CD4-positive, alpha-beta T cell treated with Interferon gamma for 1 hour (primary cell): ENCODE measurements around the gene PRKN.
"Not testable (repeated sequence)": the region's sequence is repeated elsewhere in the genome, so short reads cannot be mapped to it uniquely, and the experiment has no call there.

ENCODE experiments used
- DNase-seq: peaks from one replicate; pipeline ENCODE4 v3.0.0-alpha.2; 2020

Gene PRKN

DNA sequence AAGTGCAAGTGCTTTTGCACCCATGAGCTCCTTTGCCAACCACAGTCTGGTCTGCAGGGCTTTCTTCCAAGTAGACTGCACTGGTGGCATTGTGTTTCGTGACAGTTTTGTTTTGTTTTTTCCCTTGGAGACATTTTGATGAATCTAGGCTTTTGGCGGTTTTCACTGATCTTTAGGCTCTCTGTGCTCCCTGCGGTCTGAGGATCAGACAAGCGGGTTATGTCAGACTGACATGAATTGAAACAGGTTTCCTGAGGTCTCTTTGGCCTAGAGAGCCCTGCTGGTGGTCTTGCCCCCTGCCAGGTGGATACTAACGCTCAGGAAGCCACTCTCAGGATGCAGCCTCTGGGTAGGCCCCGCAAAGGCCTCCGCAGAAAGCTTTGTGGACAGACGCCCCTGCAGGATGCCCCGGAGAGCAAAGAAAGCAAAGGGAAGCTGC is 898.3 kb downstream of the PRKN start:
- no peak for DNase-seq

GRCh38 chr6:161828355-161828754 is 899.2 kb downstream of the PRKN start:
- DNase-seq = no peak

- no peak for DNase-seq
Measured at GRCh38 chr6:161826512-161826911, 901.1 kb downstream of the PRKN start.

DNA sequence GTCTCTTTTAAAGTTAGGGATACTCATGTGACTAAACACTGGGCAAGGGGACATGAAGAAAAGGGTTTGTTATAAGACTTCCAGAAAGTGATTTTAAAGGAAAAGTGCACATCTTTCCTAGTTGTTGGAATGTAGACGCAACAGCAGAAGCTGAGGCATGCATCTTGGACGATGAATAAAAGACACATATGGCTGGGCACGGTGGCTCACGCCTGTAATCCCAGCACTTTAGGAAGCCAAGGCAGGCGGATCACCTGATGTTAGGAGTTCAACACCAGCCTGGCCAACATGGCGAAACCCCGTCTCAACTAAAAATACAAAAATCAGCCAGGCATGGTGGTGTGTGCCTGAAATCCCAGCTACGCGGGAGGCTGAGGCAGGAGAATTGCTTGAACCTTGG is 905.4 kb downstream of the PRKN start:
- DNase-seq = not testable (repeated sequence)

GRCh38 chr6:161817881-161818280 is 909.7 kb downstream of the PRKN start:
- DNase-seq = no peak

DNA sequence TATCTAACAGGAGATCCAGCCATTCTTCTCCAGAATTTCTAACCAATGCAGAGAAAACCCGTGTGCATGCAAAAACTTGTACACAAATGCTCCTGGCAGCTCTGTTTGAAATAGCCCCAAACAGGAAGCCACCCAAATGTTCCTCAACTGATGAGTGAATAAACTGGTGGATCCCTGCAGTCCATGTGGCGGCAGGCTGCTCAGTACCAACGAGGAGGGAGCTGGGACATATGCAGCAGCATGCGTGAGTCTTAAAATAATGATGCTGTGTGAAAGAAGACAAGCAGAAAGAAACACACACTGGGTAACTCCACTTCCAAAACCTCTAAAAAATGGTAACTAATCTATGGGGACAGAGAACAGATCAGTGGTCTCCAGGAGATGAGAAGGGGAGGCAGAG is 911.6 kb downstream of the PRKN start:
- no peak for DNase-seq

DNA sequence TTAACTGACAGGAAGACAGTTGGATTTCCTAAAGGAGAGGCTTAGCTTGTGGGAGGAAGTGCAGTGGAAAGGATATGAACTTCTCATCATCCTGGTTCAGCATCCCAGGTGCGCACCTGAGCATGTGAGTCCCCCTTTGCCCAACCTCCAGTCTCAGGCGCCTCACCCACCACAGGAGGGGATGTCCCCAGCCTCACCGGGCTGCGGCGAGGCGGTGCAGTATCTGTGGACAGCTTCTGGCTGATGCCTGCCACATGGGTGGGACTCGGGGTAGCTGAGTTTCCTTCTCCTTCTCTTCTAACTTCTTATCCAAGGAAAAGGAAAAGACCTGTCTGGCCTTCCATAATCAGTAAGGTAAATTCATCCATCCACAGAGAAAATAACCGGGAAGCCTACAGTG is 914.4 kb downstream of the PRKN start:
- no peak for DNase-seq

GRCh38 chr6:161809971-161810370 is 917.6 kb downstream of the PRKN start:
- DNase-seq = no peak

DNA sequence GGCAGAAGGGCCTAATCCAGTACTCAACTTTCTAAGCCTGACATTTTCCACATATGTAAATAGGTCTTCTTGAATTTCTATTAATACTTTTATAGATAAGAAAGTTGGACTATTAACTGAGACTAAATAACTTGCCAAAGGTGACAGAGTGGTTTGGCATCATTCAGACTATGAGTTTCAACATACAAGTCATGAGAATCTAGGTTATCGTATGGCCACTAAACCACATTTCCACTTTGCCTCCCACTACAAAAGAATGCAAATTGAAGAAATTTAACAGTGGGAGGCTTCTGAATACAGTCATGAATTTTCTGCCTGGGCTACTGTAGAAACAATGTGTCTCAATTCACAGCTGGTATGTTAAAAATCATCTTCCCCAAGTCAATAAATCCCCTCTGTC is 922.7 kb downstream of the PRKN start:
- DNase-seq = no peak

- DNase-seq = no peak
Measured at GRCh38 chr6:161803131-161803530, 924.4 kb downstream of the PRKN start.

DNA sequence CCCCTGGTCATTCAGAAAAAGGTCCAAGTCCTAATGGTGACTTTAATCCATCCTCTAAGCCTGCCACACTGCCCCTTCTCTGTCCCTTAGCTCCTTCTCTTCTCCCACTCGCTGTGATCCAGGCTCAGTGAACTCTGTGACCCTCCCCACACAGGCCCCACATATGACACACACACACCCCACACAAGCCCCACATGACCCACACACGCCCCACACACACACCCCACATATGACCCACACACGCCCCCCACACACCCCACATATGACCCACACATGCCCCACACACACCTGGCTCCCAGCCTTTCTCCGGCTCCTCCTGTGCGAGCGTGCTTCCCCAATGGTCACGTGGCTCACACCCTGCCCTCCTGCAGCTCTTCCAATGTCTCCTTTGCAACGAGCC is 925.3 kb downstream of the PRKN start:
- DNase-seq = no peak

DNA sequence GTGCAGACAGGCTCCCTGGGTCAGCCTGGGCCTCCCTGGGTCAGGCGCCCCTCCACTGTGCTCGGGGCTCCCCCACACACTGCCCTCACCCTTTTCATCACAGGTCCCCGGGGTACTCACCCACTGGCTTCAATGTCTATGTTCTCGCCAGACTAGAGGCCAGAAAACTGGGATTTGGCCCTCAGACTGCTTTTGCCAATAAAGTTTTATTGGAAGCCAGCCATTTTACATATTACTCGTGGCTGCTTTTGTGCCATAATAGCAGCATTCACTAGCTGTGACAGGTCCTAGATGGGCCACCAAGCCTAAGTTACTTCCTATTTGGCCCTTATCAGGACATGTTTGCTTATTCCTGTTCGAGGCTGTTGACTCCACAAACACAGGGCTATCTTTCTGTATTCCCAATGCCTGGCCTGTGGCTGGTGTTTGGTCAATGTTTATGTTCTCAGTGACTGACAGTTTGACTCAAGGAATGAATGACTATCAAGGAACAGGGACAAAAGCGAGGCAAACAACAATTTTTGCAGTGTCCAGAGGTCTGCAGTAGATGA is 928.6 kb downstream of the PRKN start:
- DNase-seq = no peak

- no peak for DNase-seq
Measured at GRCh38 chr6:161796681-161797080, 930.9 kb downstream of the PRKN start.

DNA sequence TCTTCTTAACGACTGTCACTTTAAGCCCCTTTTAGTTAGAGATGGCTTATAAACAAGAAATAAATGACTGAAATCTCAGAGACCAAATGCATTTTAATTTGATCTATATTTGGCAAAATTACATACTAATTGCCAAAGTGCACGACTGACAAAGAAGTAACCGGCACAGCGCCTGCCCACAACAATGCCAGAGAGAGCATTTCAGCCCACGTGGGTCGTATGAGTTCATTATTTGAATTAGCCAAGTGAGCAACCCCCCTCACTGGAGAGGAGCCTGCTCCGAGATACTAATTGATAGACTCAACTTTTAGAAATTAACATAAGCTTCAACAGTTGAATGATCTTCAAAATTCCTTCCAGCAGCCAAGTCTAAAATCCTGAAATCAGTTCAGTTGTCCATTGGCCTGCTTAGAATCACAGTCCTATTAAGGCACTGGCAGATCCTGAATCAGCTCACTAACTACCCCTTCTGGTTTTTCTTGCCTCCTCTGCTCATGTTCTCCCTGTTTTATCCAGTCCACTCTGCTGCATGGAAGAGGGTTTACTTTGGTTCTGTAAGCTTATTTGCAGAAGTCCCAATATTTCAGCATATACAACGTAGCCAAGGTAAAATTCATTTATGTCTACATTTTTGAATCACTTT is 934.6 kb downstream of the PRKN start:
- DNase-seq = no peak

GRCh38 chr6:161788531-161788930 is 939.0 kb downstream of the PRKN start:
- no peak for DNase-seq

- no peak for DNase-seq
Measured at GRCh38 chr6:161772176-161772575, 955.4 kb downstream of the PRKN start.

- no peak for DNase-seq
Measured at GRCh38 chr6:161761966-161762365, 965.6 kb downstream of the PRKN start.

DNA sequence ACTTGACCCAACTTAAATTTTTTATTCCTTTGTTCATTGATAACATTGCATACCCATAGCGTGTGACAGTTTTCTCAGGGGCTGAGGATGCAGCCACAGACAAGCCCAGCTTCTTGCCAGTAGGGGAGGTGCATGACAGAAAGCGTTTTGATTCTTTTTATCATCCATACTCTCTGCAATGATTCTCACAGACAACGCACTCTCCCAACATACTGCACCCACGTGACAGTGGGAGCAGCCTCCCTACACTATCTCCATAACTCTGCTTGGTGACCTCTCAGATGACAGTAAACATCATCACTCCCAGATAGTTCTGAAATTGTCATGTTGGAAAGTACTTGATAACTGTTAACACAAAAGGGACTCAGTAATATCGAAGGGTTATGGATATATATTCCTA is 972.5 kb downstream of the PRKN start:
- DNase-seq = no peak

GRCh38 chr6:161750686-161751085 is 976.9 kb downstream of the PRKN start:
- DNase-seq = no peak

DNA sequence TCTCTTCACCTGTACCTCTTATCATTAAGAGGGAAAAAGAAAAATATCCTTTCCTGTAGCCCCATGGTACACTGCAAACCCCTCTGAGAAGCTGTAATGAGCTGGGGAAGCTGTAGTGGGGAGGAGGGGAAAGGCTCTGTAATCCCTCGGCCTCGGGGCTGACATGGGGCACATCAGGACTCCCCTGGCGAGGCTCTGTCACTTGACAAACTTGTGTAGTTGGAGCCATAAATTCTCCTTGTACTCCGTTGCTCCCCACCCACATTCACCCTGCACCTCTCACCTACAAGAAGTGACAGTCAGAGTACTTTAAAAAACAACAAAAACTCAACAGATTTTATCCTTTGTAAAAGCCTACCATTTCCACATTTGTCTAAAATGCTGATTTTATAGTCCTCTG is 978.0 kb downstream of the PRKN start:
- no peak for DNase-seq

DNA sequence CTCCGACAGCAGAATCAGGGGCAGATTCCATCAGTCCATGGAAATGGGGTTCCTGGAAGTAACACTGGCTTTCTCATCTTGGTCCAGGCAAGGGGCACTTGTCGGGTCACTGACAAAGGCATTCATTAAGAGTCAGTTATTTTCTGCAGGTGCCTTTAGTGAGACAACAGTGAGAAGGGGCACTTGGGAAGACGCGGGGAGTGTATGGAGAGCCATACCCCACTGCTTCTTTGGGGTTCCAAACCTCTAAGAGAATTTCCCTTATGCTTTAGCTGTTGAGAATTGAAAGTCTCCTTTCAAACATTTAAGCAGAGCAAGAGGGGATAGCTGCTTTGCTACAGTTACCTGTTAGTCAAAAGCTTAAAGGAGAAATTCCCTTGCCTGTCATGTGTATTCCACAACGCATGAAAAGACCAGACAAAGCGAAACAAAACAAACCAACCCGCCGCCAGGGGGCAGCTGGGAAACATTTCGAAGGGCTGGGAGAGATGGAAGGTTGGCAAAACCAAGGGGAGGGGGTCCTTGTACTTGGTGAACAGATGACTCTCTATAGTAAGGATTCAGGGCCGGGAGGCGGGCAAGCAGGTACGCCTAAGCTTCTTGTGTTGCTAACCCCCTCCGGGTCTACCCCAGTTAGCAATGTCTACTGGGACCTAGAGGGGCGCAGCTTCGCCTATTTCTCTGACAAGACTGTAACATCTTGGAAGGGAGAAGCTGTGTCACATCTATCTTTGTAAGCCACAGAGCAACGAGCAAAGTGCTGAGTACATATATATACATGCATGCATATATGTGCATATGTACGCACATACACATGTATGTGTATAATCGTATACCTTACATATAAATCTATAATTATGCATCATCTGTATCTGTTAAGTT is 978.8 kb downstream of the PRKN start:
- DNase-seq = no peak

DNA sequence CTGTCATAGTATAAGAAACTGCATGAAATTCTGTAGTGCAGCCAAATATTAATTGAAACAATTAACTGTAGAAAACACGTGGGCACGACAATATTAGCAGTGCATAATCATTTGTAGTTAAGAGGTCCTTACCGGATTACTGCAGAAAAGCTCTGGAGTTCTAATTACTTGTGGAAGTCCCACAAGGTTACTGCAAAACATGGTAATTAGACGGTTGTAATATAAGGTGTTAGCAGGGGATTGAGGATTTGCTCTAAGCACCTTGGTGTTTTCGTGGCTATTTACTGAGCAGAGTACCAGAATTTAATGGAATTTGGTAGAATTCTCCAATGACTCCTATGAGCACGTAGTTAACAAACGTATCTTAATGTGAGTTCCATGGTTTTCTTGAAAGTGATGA is 980.1 kb downstream of the PRKN start:
- no peak for DNase-seq

GRCh38 chr6:161745594-161746141 is 981.9 kb downstream of the PRKN start:
- no peak for DNase-seq

DNA sequence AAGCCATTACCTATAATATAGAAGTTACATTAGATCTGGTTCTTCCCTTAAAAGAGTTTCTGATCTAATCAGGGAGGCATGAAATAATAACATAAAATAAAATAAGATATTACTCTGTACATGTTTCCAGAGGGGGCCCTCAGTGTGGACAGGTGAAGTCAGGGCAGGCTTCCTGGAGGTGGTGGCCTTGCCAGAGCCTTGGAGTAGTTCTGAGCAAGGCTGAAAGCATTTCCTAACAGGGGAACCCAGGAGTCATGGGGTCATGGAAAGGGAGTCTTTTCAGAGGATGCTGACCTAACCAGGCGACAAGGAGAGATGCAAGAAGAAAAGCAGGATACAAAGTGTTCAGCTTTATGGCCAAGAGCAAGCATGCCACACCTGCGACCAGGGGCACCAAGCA is 982.4 kb downstream of the PRKN start:
- no peak for DNase-seq
